SK-N-SH (cell line): ENCODE data around the gene ZFHX3.

Experiments
- CTCF ChIP-seq: fragments of 200-600 bp; sonication (generic); IDR thresholded peaks from 2 replicates; pipeline ENCODE4 v1.6.1; 2017; ENCODE audit warnings: antibody characterized with exemption, mild to moderate bottlenecking, moderate library complexity
- FOXM1 ChIP-seq: IDR thresholded peaks from 2 replicates; pipeline ENCODE4 v1.4.0; 2012; ENCODE audit warnings: low read depth, mild to moderate bottlenecking
- JUND ChIP-seq: IDR thresholded peaks from 2 replicates; pipeline ENCODE4 v1.4.0; 2012
- MAX ChIP-seq: IDR thresholded peaks from 2 replicates; pipeline ENCODE4 v1.4.0; 2012; ENCODE audit warnings: low read depth
- RAD21 ChIP-seq: IDR thresholded peaks from 2 replicates; pipeline ENCODE4 v1.6.1; 2012; ENCODE audit warnings: mild to moderate bottlenecking, low read length
- RXRA ChIP-seq: IDR thresholded peaks from 2 replicates; pipeline ENCODE4 v1.4.0; 2012; ENCODE audit warnings: low read depth, mild to moderate bottlenecking, borderline replicate concordance
- SIN3A ChIP-seq: IDR thresholded peaks from 2 replicates; pipeline ENCODE4 v1.6.1; 2012; ENCODE audit warnings: low read depth, mild to moderate bottlenecking, low read length, moderate library complexity, borderline replicate concordance
- SMC3 ChIP-seq: IDR thresholded peaks from 2 replicates; pipeline ENCODE4 v1.6.1; 2012; ENCODE audit warnings: low read depth, low read length, improper control_type of control experiment
- USF1 ChIP-seq: IDR thresholded peaks from 2 replicates; pipeline ENCODE4 v1.4.0; 2012; ENCODE audit warnings: low read depth, borderline replicate concordance
- YY1 ChIP-seq: IDR thresholded peaks from 2 replicates; pipeline ENCODE4 v1.4.0; 2012; ENCODE audit warnings: low read depth, mild to moderate bottlenecking

- no peak for TF ChIP-seq CTCF
- no peak for TF ChIP-seq SIN3A
- TF ChIP-seq FOXM1, result no peak
- no peak for TF ChIP-seq JUND
- no peak for TF ChIP-seq SMC3
- TF ChIP-seq USF1, result no peak
- no peak for TF ChIP-seq MAX
- TF ChIP-seq YY1, result no peak
- no peak for TF ChIP-seq RAD21
- TF ChIP-seq RXRA, result no peak
These were observed 25.9 kb downstream of the ZFHX3 start for GRCh38 chr16:73021866-73022495.
